Measurements from ENCODE around the gene ZNF253. TPM values are rescaled to one million over a fixed set of nuclear protein-coding genes. Genes with fewer than 3 reads are reported as not detected.

Gene ZNF253
- total and polyA plus RNA-seq, 2 of the 13 experiments (the other 11 are each of a cell fraction or from before 2014, with no cell fraction given) = 3.5 to 10.6 TPM

GRCh38 chr19:19900729-19901444, 35.2 kb downstream of the ZNF253 start, which contains the start of gene ZNF93 (continued):
- TF ChIP-seq ZNF687 (CRISPR knock-in tag; IDR thresholded peaks at IDR 0.05) = peak; percentile 39; the same call in 1 of the 2 replicates
- peak; percentile 78 for TF ChIP-seq PBX2 (CRISPR knock-in tag; IDR thresholded peaks at IDR 0.05)
- TF ChIP-seq BORCS8-MEF2B (CRISPR knock-in tag; IDR thresholded peaks at IDR 0.05) = no peak
- no peak for TF ChIP-seq CREB1 (IDR thresholded peaks at IDR 0.05)
- TF ChIP-seq CREB1 (CRISPR knock-in tag; IDR thresholded peaks at IDR 0.05) = no peak
- peak; percentile 72 for TF ChIP-seq SP2 (CRISPR knock-in tag; IDR thresholded peaks at IDR 0.05)
- TF ChIP-seq KDM5B (CRISPR knock-in tag; IDR thresholded peaks at IDR 0.05; ENCODE audit: borderline replicate concordance) = no peak
- TF ChIP-seq ZXDC (CRISPR knock-in tag; IDR thresholded peaks at IDR 0.05) = no peak
- TF ChIP-seq SRSF4 (IDR thresholded peaks at IDR 0.05; ENCODE audit: low read depth, low read length, poor library complexity, severe bottlenecking) = no peak
- no peak for TF ChIP-seq ZSCAN20 (CRISPR knock-in tag; IDR thresholded peaks at IDR 0.05; ENCODE audit: borderline replicate concordance)
- TF ChIP-seq SAP130 (CRISPR knock-in tag; IDR thresholded peaks at IDR 0.05; ENCODE audit: low read depth) = peak; percentile 33; the same call in 1 of the 2 replicates
- peak; percentile 38; the same call in 1 of the 2 replicates for TF ChIP-seq TFDP2 (CRISPR knock-in tag; IDR thresholded peaks at IDR 0.05)
- peak; percentile 86 for TF ChIP-seq NFYB (CRISPR knock-in tag; IDR thresholded peaks at IDR 0.05)
- peak; percentile 30; the same call in 1 of the 2 replicates for TF ChIP-seq ARID4A (CRISPR knock-in tag; IDR thresholded peaks at IDR 0.05; ENCODE audit: borderline replicate concordance)

All from HepG2 (cell line).